GM21529 (cell line): Measurements from ENCODE around the gene TMEM40.
"Not testable (repeated sequence)": the region's sequence is repeated elsewhere in the genome, so short reads cannot be mapped to it uniquely, and the experiment has no call there.

Experiments
- ATAC-seq: cut with Tn5 transposase; IDR thresholded peaks from one replicate; pipeline ENCODE4 v1.9.1; 2021; ENCODE audit not compliant: unreplicated experiment

Gene TMEM40

GRCh38 chr3:12777171-12777570 is 18.1 kb upstream of the TMEM40 start:
- no peak for ATAC-seq

GRCh38 chr3:12775970-12776369 is 16.9 kb upstream of the TMEM40 start:
- not testable (repeated sequence) for ATAC-seq

GRCh38 chr3:12775226-12775625 is 16.2 kb upstream of the TMEM40 start:
- ATAC-seq: no peak

GRCh38 chr3:12774619-12775018 is 15.6 kb upstream of the TMEM40 start:
- no peak for ATAC-seq

GRCh38 chr3:12773710-12774086 is 14.6 kb upstream of the TMEM40 start:
- ATAC-seq: no peak

- ATAC-seq: no peak
Measured at GRCh38 chr3:12773030-12773709, 14.1 kb upstream of the TMEM40 start.

GRCh38 chr3:12772462-12772861 is 13.4 kb upstream of the TMEM40 start:
- ATAC-seq: no peak

- no peak for ATAC-seq
Measured at GRCh38 chr3:12771236-12771635, 12.2 kb upstream of the TMEM40 start.

GRCh38 chr3:12769761-12770160 is 10.7 kb upstream of the TMEM40 start:
- ATAC-seq: no peak

- no peak for ATAC-seq
Measured at GRCh38 chr3:12768579-12769527, 9.8 kb upstream of the TMEM40 start.

GRCh38 chr3:12766541-12766940 is 7.5 kb upstream of the TMEM40 start:
- no peak for ATAC-seq

GRCh38 chr3:12764171-12764776 is 5.2 kb upstream of the TMEM40 start:
- no peak for ATAC-seq

- no peak for ATAC-seq
Measured at GRCh38 chr3:12759693-12760565, 870 bp upstream of the TMEM40 start.

GRCh38 chr3:12758025-12758781 is 856 bp downstream of the TMEM40 start:
- no peak for ATAC-seq

- no peak for ATAC-seq
Measured at GRCh38 chr3:12756635-12757034, 2.4 kb downstream of the TMEM40 start.

- no peak for ATAC-seq
Measured at GRCh38 chr3:12756175-12756574, 2.9 kb downstream of the TMEM40 start.

GRCh38 chr3:12755754-12756153 is 3.3 kb downstream of the TMEM40 start:
- ATAC-seq: no peak

- ATAC-seq: no peak
Measured at GRCh38 chr3:12754313-12754712, 4.7 kb downstream of the TMEM40 start.

- ATAC-seq: no peak
Measured at GRCh38 chr3:12753275-12754028, 5.6 kb downstream of the TMEM40 start.
